SU-DHL-6 (cell line): ENCODE results near the gene BLOC1S1.

Experiments
- H2AFZ ChIP-seq: fragments of 200-600 bp; sonication (generic); 2 replicates; pipeline ENCODE4 v1.6.1; 2014; ENCODE audit warnings: low read depth, mild to moderate bottlenecking, moderate library complexity, mixed read lengths, antibody characterized with exemption, low read length; ENCODE audit not compliant: severe bottlenecking
- H3F3A ChIP-seq: fragments of 200-600 bp; shearing (Covaris generic); 2 replicates; pipeline ENCODE4 v1.6.0; 2016; ENCODE audit warnings: antibody characterized with exemption, mild to moderate bottlenecking; ENCODE audit not compliant: insufficient read depth
- H3K27ac ChIP-seq: fragments of 200-600 bp; sonication (generic); 2 replicates; pipeline ENCODE4 v1.5.1; 2016; ENCODE audit warnings: low read depth, mild to moderate bottlenecking, low read length, moderate library complexity, mixed read lengths
- H3K27me3 ChIP-seq: fragments of 200-600 bp; sonication (generic), shearing (Covaris generic); 2 replicates; pipeline ENCODE4 v1.6.0; 2014; ENCODE audit warnings: mild to moderate bottlenecking, low read length
- H3K36me3 ChIP-seq: fragments of 200-600 bp; sonication (generic); 2 replicates; pipeline ENCODE4 v1.6.1; 2014; ENCODE audit warnings: mild to moderate bottlenecking, low read length, mixed read lengths
- H3K4me2 ChIP-seq: fragments of 300-600, 200-600 bp; shearing (Covaris generic), sonication (generic); 2 replicates; pipeline ENCODE4 v1.6.0; 2014; ENCODE audit warnings: low read length, low read depth, mild to moderate bottlenecking; ENCODE audit not compliant: poor library complexity, severe bottlenecking
- H3K4me3 ChIP-seq: fragments of 200-600 bp; sonication (generic); 2 replicates; pipeline ENCODE4 v1.5.1; 2014; ENCODE audit warnings: antibody characterized with exemption, low read length, mild to moderate bottlenecking, mixed read lengths; ENCODE audit not compliant: insufficient read depth, poor library complexity, severe bottlenecking
- H3K79me2 ChIP-seq: fragments of 200-600 bp; sonication (generic); 2 replicates; pipeline ENCODE4 v1.6.1; 2014; ENCODE audit warnings: mild to moderate bottlenecking, low read length, moderate library complexity; ENCODE audit not compliant: insufficient read depth
- H3K9ac ChIP-seq: fragments of 200-600 bp; sonication (generic); 2 replicates; pipeline ENCODE4 v1.7.0; 2014; ENCODE audit warnings: mild to moderate bottlenecking, low read length
- H3K9me2 ChIP-seq: fragments of 200-600 bp; sonication (generic); replicated peaks from 2 replicates; pipeline ENCODE4 v1.6.1; 2014; ENCODE audit warnings: low read length; ENCODE audit not compliant: insufficient read depth
- H3K9me3 ChIP-seq: fragments of 200-600 bp; sonication (generic); 2 replicates; pipeline ENCODE4 v1.6.1; 2014; ENCODE audit warnings: low read length, mixed read lengths; ENCODE audit not compliant: insufficient read depth
- H4K20me1 ChIP-seq: fragments of 200-600 bp; sonication (generic); 2 replicates; pipeline ENCODE4 v1.6.1; 2014; ENCODE audit warnings: low read depth, mild to moderate bottlenecking, antibody characterized with exemption, low read length, moderate library complexity, mixed read lengths
- CTCF ChIP-seq: fragments of 200-600 bp; sonication (generic); IDR thresholded peaks from one replicate; pipeline ENCODE4 v1.5.1; 2017; ENCODE audit warnings: antibody characterized with exemption, mild to moderate bottlenecking, low read length, moderate library complexity; ENCODE audit not compliant: insufficient read depth, poor library complexity, severe bottlenecking
- EZH2phosphoT487 ChIP-seq: fragments of 200-600 bp; sonication (generic), shearing (Covaris generic); conservative IDR thresholded peaks from 2 replicates; pipeline ENCODE4 v1.6.1; 2018; ENCODE audit warnings: mild to moderate bottlenecking, antibody characterized with exemption, low read length, moderate library complexity, mixed read lengths

The BLOC1S1 gene

GRCh38 chr12:55707841-55708694, 7.8 kb upstream of the BLOC1S1 start, which contains the start of gene ITGA7:
Gene ITGA7, minus strand, starts transcription at chr12:55707904. Its CDS starts 222 bp downstream, at chr12:55707682.
- H3K27me3 ChIP-seq: no peaks in the 10 kb centered on the region
- TF ChIP-seq CTCF (no peak), EZH2phosphoT487 (no peak)
- no peak within 1 kb of the TSS for H3K9ac ChIP-seq
- no peak within 1 kb of the TSS for H2AFZ ChIP-seq
- peak within 1 kb of the TSS; percentile 31 for H3K4me3 ChIP-seq
- peak within 1 kb of the TSS; percentile 56 for H3K4me2 ChIP-seq
- no peaks in the 10 kb centered on the region for H3K9me3 ChIP-seq
- H3K27ac ChIP-seq: no peak within 1 kb of the TSS
- no peaks in the 10 kb centered on the region for H3F3A ChIP-seq
- H3K79me2 ChIP-seq: no peaks in the 10 kb centered on the region
- H3K36me3 ChIP-seq: no peaks in the 10 kb centered on the region
- no peaks in the 10 kb centered on the region for H3K9me2 ChIP-seq
- no peaks in the 10 kb centered on the region for H4K20me1 ChIP-seq

DNA sequence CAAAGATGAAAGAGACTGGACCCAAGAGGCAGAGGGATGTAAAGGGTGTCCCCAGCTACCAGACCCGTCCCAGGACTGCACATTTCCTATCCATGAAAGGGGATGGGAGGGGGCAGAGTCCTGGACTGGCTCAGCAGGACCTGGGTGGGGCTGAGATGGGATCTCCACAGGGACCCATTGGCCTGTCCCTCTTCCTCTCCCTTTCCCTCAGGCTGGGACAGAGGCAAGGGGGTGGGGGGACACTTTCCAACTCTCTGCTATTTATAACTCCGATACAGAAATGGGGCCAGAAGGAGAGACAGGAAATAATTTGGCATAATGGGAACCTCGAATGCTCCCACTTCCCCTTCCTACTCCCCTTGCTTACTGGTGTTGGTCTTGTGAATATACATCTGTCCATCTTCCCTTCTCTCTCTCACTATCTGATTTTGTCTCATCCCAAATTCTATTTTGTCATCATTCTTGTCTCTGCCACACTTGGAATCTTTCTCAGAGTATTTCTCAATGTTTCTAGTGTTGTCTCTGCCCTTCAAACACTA, 7.1 kb upstream of the BLOC1S1 start:
- Histone ChIP-seq H3K4me3 (no peak overlapping the region), H3K27me3 (no peaks in the 10 kb centered on the region), H3K4me2 (no peak overlapping the region), H3K27ac (no peak overlapping the region), H3K79me2 (no peaks in the 10 kb centered on the region), H3K9ac (no peak overlapping the region), H2AFZ (no peak overlapping the region), H4K20me1 (no peaks in the 10 kb centered on the region), H3F3A (no peaks in the 10 kb centered on the region), H3K36me3 (no peaks in the 10 kb centered on the region), H3K9me3 (no peaks in the 10 kb centered on the region), H3K9me2 (no peaks in the 10 kb centered on the region)
- no peak for TF ChIP-seq CTCF
- no peak for TF ChIP-seq EZH2phosphoT487

DNA sequence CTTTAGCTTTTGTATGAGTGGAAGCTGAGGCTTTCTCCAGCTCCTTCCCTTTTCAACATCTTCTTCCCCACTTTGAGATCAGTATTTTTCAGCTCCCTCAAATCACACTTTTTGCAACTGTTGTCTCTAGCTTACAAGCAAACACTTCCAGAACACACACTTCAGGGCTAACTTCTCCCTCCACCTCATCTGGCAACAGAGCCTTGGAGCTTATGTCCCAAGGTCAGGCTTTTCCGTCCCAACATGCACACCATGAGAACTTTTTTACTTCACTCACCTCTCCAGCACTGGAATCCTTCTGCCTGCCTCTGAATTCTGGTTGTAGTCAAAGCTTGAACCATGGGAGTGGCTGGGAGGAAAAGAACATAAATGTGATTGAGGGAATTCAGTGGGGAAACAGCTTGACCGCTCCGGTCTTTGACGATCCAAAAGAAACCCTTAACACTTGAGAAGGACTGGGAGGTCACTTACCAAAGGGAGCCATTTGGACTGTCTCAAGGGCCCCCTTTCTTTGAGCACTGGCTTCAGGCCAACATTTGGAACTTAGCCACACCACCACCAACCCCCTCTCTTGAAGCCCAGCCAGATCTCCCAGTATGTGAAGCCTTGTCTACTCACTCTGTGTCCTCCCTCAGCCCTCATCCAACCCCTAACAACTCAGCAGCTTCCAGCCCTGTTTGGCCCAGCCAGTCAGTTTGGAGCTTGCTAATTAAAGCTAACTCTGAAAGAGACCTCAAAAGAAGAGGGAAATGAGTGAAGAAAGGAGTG, 3.9 kb upstream of the BLOC1S1 start:
- Histone ChIP-seq H3K9me3 (no peaks in the 10 kb centered on the region), H3K27me3 (no peaks in the 10 kb centered on the region), H4K20me1 (no peaks in the 10 kb centered on the region), H3K27ac (no peak overlapping the region), H3K4me2 (no peak overlapping the region), H3K9ac (no peak overlapping the region), H3F3A (no peaks in the 10 kb centered on the region), H3K9me2 (no peaks in the 10 kb centered on the region), H3K79me2 (no peaks in the 10 kb centered on the region), H3K36me3 (no peaks in the 10 kb centered on the region), H3K4me3 (no peak overlapping the region), H2AFZ (no peak overlapping the region)
- no peak for TF ChIP-seq EZH2phosphoT487
- TF ChIP-seq CTCF: no peak
